ENCODE measurements around the gene PSPC1. TPM values are rescaled to one million over a fixed set of nuclear protein-coding genes. Genes with fewer than 3 reads are reported as not detected.
"Not testable (repeated sequence)": the region's sequence is repeated elsewhere in the genome, so short reads cannot be mapped to it uniquely, and the experiment has no call there.

PSPC1 gene
- total RNA-seq, 4 donors from 2014 or later = 75.1 to 90.8 (median 86.8) TPM

DNA sequence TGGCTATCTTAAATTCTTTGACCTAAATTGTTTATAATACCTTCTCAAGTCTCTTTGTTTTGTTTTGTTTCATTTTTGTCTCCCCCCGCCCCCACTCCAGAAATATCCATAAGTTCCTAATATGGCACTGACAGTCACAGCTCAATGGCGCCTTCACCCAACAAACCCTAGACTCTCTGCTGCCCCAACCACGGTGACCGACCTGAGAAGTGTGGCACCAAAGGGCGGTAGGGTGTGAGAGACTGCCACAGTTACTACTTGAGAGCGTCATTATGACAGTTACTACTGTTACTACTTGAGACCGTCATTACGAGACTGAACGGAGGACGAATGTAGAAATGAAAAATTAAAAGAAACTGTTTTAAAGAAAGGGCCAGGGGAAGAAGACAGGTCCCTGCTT is 34.4 kb upstream of the PSPC1 start:
- H3K27me3 ChIP-seq = no peaks in the 10 kb centered on the region
- H3K36me3 ChIP-seq = no peaks in the 10 kb centered on the region
- no peak for TF ChIP-seq POLR2A (IDR thresholded peaks at IDR 0.05)
- TF ChIP-seq, protein P1, sequence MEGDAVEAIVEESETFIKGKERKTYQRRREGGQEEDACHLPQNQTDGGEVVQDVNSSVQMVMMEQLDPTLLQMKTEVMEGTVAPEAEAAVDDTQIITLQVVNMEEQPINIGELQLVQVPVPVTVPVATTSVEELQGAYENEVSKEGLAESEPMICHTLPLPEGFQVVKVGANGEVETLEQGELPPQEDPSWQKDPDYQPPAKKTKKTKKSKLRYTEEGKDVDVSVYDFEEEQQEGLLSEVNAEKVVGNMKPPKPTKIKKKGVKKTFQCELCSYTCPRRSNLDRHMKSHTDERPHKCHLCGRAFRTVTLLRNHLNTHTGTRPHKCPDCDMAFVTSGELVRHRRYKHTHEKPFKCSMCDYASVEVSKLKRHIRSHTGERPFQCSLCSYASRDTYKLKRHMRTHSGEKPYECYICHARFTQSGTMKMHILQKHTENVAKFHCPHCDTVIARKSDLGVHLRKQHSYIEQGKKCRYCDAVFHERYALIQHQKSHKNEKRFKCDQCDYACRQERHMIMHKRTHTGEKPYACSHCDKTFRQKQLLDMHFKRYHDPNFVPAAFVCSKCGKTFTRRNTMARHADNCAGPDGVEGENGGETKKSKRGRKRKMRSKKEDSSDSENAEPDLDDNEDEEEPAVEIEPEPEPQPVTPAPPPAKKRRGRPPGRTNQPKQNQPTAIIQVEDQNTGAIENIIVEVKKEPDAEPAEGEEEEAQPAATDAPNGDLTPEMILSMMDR (IDR thresholded peaks at IDR 0.05) = no peak
- intact Hi-C loops (cut with DNase I) = no loop called here
- no peak overlapping the region for H3K4me3 ChIP-seq (replicated peaks in 1 of 3)
- no peaks in the 10 kb centered on the region for H3K9me3 ChIP-seq
- DNase-seq = peak in 1 of 2 donors; percentile 10
- H3K27ac ChIP-seq = no peak overlapping the region
- WGBS, 2 donors = 96 to 97% methylated on average over 10 of the region's 10 CpGs
- H3K4me1 ChIP-seq = peaks cover 6 to 15% of the 10 kb centered on the region in 2 donors

DNA sequence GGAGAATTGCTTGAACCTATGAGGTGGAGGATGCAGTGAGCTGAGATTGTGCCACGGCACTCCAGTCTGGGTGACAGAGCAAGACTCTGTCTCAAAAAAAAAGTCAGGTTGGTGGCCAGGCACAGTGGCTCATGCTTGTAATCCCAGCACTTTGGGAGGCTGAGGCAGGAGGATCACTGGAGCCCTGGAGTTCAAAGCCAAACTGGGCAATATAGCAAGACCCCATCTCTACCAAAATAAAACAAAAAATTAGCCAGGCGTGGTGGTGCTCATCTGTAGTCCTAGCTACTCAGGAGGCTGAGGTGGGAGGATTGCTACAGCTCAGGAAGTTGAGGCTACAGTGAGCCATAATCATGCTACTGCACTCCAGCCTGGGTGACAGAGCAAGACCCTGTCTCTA is 33.1 kb upstream of the PSPC1 start:
- H3K9me3 ChIP-seq; DNase-seq; H3K36me3 ChIP-seq; H3K4me3 ChIP-seq (replicated peaks in 1 of 3); H3K27ac ChIP-seq; intact Hi-C loops (cut with DNase I); H3K27me3 ChIP-seq: not testable (repeated sequence)
- WGBS, 2 donors = 95 to 100% methylated on average over 2 of the region's 2 CpGs
- peaks cover 6 to 15% of the 10 kb centered on the region in 2 donors for H3K4me1 ChIP-seq

DNA sequence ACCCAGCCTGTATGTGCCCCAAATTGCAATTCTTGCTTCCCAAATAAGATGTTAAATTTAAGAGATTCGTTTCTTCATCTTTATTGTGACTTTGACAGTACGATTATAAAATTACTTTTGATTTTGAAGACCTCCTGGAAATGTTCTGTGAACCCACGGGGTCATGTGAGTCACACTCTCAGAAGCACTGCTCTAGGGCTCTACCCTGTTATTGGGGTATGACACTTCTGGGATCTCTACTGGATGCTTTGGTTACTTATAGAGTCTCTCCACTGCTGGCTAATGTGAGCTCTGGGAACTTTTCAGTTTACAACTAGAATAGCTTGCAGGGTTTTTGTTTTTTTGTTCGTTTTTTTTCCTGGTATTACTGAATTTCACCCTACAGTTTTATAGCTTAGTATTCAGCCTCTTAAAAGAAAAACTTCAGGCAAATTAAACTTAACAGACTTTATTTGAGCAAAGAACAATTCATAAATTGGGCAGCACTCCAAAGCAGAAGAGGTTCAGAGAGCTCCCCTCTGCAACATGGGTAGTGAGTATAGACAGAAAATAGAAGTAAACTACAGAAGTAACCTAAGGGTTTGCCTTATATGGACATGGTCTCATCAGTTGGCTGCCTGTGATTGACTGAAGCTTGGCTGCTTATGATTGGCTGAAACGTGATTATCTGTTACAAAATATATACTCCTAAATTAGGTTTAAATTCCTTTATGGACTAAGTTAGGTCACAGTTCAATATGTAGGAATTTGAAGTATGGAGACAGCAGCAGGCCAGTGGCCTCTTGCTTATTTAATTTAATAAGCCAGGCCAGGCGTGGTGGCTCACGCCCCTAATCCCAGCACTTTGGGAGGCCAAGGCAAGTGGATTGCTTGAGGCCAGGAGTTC is 28.5 kb upstream of the PSPC1 start:
- Histone ChIP-seq H3K27me3 (no peaks in the 10 kb centered on the region), H3K4me1 (no peaks in the 10 kb centered on the region), H3K36me3 (no peaks in the 10 kb centered on the region), H3K27ac (no peak overlapping the region), H3K4me3 (replicated peaks in 1 of 3) (no peak overlapping the region), H3K9me3 (no peaks in the 10 kb centered on the region)
- intact Hi-C loops (cut with DNase I) = no loop called here
- no peak for TF ChIP-seq POLR2A (IDR thresholded peaks at IDR 0.05)
- TF ChIP-seq, protein P1 (IDR thresholded peaks at IDR 0.05) = no peak
- DNase-seq = no peak
- WGBS, 2 donors = 96 to 97% methylated on average over 7 of the region's 7 CpGs

DNA sequence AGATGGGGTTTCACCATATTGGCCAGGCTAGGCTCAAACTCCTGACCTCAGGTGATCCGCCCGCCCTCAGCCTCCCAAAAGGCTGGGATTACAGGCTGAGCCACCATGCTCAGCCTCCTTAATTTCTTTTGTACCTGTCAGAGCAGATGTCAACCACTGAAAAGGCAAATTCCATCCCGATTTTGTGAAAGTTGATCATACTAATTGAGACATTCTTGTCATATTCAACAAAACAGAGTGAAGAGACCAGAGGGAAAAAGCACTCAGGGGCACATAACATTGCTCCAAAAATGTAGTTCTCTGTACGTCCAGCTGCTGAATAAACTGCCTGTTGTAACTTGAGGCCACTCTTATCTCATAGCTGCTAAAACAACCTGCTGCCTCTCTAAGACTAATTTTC is 27.4 kb upstream of the PSPC1 start:
- Histone ChIP-seq H3K27me3 (no peaks in the 10 kb centered on the region), H3K9me3 (no peaks in the 10 kb centered on the region), H3K4me1 (no peaks in the 10 kb centered on the region), H3K36me3 (no peaks in the 10 kb centered on the region), H3K27ac (no peak overlapping the region), H3K4me3 (replicated peaks in 1 of 3) (no peak overlapping the region)
- intact Hi-C loops (cut with DNase I) = no loop called here
- TF ChIP-seq, protein P1 (IDR thresholded peaks at IDR 0.05) = no peak
- no peak for TF ChIP-seq POLR2A (IDR thresholded peaks at IDR 0.05)
- WGBS, 2 donors = 87 to 89% methylated on average over 4 of the region's 4 CpGs
- no peak for DNase-seq

DNA sequence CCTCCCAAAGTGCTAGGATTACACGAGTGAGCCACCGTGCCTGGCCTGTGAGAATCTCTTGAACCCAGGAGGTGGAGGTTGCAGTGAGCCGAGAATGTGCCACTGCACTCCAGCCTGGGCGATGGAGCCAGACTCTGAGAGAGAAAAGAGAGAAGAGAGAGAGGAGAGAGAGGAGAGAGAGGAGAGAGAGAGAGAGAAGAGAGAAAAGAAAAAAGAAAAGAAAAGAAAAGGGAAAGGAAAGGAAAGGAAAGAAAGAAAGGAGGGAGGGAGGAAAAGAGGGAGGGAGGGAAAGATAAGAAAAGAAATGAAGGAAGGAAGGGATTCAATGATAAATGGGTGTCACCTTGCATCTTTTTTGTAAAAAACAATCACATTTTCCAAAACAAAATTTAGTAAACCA is 23.0 kb upstream of the PSPC1 start:
- Histone ChIP-seq H3K27me3 (no peaks in the 10 kb centered on the region), H3K36me3 (no peaks in the 10 kb centered on the region), H3K4me3 (replicated peaks in 1 of 3) (no peak overlapping the region), H3K9me3 (no peaks in the 10 kb centered on the region), H3K27ac (no peak overlapping the region), H3K4me1 (no peaks in the 10 kb centered on the region)
- TF ChIP-seq, protein P1 (IDR thresholded peaks at IDR 0.05) = no peak
- TF ChIP-seq POLR2A (IDR thresholded peaks at IDR 0.05) = no peak
- DNase-seq = no peak
- 83 to 85% methylated on average over 4 of the region's 4 CpGs for WGBS, 2 donors
- intact Hi-C loops (cut with DNase I) = no loop called here
